Activated gamma-delta T cell treated with anti-CD3 and anti-CD28 coated beads, Interleukin-2, amount 50 U/mL, for 16 hours (primary cell): ENCODE results near the gene RIC8B.
"Not testable (repeated sequence)": the region's sequence is repeated elsewhere in the genome, so short reads cannot be mapped to it uniquely, and the experiment has no call there.

ENCODE experiments used
- DNase-seq: peaks from one replicate; pipeline ENCODE4 v3.0.0-alpha.2; 2020; ENCODE audit warnings: low read depth

The RIC8B gene

DNA sequence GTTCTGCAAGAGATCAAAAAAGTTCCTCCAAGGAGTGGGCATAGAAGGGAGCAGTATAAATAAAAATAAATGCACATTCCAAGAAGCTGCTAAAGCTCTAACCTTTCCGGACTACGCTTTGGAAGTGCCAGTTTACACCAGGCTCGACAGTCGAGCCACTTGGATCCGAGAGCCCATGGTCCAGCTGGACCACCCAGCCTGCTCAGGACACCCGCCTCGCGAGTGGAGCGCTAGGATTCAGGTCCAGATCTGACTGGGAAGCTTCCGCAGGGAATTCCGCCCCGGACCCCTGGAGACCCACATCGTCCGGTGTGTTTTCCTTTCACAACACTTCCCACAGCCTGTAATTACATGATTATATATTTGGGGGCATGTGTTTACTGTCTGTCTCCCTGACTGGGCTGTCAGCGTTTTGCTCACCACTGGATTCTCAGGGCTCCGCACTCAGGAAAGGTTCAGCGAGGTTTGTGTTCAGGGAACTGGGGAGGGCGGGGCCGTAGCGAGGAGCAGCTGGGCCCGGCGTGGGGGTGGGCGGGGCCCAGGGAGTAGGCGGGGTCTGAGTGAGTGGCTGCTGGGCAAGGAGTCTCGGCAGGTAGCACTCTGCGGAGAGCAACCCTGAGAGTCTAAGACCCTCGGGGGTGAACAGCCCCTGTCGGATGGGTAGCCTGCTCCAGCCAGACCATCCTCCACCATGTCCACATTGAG is 128.9 kb downstream of the RIC8B start:
- DNase-seq, result peak; percentile 62

- no peak for DNase-seq
These were observed 132.2 kb downstream of the RIC8B start for GRCh38 chr12:106906715-106907114.

- DNase-seq, result no peak
These were observed 132.9 kb downstream of the RIC8B start for GRCh38 chr12:106907411-106907810.

DNA sequence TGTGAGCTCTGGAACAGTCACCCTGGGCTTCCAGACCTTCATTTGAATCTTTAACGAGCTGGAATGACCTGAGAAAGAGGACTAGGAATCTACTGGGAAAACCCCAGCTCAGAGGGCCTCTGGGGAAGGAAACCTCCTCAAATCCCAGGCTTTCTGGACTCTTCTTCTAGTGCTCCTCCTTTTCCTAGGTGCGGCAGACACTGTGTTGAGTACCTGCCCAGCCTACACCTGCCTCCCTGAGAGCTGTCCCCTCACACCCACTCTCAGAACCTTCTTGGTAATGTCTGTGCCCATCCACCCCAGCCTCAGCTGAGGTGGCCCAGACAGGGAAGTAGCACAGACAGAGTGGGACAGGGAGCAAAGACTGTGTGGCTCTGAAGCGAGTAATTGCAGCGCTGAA is 133.4 kb downstream of the RIC8B start:
- DNase-seq, result no peak

DNA sequence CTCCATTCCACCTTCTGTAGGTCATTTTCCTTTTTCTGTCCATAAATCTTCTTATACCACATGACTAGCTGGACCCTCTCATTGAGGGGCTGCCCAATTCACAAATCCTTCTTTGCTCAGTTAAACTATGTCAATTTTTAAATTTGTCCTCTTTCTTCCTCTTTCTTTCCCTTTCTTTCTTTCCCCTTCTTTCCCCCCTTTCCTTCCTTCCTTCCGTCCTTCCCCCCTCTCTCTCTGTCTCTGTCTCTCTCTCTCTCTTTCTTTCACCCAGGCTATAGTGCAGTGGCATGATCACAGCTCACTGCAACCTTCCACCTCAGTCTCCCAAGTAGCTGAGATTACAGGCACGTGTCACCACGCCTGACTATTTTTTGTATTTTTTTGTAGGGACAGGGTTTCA is 134.1 kb downstream of the RIC8B start:
- no peak for DNase-seq

- no peak for DNase-seq
These were observed 135.7 kb downstream of the RIC8B start for GRCh38 chr12:106910202-106910601.

DNA sequence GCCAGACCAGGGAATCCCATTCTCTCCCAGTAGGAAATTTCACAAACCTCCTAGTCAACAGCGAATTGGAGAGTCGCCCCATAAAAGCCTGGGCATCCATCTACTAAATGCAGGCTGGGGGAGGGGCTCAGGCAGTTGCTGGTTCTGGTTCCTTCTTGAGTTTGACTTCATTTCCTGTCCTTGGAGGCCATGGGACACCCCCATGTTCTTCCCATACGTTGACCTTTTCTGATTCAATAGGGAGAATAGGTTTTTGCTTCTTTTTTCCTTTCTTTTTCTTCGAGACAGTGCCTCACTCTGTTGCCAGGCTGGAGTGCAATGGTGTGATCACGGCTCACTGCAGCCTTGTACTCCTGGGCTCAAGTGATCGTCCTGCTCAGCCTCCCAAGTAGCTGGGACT is 137.1 kb downstream of the RIC8B start:
- DNase-seq, result no peak

- DNase-seq, result no peak
These were observed 139.0 kb downstream of the RIC8B start for GRCh38 chr12:106913456-106913855.

DNA sequence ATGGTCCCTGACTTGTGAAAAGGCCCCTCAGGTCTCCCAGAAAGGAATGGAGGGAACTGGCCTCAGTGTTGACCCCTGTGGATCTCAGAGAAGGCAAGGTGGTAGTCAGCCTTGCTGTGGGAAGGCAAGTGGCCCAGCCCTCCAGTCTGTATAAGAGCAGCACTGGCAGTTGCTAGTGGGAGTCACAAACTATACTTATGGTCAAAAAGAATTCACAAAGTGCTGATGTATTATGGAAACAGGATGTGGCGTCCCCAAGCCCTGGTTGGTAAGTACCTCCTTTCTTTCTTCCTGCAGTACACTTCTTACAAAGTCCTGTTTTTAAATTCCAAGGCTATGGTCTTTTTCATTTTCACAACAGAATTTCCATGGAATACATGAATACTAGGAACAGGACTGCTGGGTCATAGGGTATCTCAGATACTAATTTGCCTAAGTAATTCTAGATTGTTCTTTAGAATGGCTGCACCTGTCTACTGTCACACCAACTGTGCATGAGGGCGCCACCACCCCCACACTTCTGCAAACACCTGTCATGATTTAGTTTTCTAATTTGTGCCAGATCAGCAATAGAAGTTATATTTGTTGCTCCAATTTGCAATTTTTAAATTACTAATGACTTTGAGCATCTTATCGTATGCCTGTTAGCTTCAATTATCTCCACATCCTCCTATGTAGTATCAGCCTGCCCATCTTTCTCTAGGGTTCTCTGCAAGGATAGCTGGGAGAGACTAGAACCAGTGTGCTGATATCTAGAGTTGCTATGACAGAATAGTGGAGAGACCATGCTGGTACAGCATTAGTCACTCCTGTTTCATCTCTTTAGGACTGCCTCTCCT is 140.5 kb downstream of the RIC8B start:
- DNase-seq, result no peak

GRCh38 chr12:106915635-106916026 is 141.1 kb downstream of the RIC8B start:
- DNase-seq, result no peak

GRCh38 chr12:106917503-106917902 is 143.0 kb downstream of the RIC8B start:
- DNase-seq, result no peak

GRCh38 chr12:106918746-106919145 is 144.3 kb downstream of the RIC8B start:
- no peak for DNase-seq

GRCh38 chr12:106919910-106920544 is 145.5 kb downstream of the RIC8B start:
- no peak for DNase-seq

GRCh38 chr12:106921976-106922375 is 147.5 kb downstream of the RIC8B start:
- not testable (repeated sequence) for DNase-seq

GRCh38 chr12:106923594-106923993 is 149.1 kb downstream of the RIC8B start:
- DNase-seq, result not testable (repeated sequence)

DNA sequence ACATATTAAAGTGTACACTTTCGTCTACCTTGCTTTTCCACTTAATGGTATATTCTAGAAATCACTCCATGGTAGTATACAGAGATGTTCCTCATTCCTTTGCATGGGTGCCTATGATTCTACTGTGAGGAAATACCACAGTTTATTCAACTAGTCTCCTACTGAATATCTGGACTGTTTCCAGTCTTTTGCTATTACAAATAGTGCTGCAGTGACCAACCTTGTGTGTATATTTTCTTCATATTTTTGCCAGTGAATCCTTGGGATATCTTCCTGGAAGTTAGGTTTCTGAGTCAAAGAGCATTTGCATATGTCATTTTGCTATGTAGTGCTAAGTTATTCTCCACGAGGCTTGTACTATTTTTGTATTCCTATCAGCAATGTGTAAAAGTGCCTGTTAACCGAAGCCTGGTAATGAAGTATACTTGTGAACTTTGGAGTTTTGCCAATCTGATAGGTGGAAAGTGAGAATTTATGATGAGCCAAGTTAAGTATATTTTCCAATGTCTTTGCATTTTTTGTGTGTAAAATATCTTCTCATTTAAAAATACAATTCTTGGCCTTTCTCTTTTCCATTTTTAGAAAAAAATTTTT is 149.9 kb downstream of the RIC8B start:
- DNase-seq, result no peak

DNA sequence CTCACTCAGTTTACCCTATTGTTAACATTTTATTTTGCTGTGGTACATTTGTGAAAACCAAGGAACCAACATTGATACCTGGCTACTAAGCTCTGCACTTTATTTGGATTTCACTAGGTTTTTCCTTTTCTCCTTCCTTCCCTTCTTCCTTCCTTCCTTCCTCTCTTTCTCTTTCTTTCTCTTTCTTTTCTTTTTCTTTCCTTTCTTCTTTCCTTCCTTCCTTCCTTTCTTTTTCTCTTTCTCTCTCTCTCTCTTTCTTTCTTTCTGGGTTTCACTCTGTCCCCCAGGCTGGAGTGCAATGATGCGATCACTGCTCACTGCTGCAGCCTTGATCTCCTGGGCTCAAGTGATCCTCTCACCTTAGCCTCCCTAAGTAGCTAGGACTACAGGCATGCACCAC is 152.2 kb downstream of the RIC8B start:
- no peak for DNase-seq

DNA sequence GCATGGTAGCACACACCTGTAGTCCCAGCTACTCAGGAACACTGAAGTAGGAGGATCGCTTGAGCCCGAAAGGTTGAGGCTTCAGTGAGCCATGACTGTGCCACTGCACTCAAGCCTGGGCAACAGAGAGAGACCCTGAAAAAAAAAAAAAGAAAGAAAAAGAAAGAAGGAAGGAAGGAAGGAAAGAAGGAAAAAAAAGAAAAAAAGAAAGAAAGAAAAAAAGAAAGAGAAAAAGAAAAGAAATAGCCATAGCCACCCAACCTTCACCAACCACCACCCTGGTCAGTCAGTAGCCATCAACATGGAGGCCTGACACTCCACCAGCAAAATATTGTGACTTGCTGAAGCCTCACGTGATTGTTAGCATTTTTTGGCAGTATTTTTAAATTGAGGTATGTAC is 159.8 kb downstream of the RIC8B start:
- DNase-seq, result no peak
